ENCODE measurements around the gene ETFA.

Gene ETFA

DNA sequence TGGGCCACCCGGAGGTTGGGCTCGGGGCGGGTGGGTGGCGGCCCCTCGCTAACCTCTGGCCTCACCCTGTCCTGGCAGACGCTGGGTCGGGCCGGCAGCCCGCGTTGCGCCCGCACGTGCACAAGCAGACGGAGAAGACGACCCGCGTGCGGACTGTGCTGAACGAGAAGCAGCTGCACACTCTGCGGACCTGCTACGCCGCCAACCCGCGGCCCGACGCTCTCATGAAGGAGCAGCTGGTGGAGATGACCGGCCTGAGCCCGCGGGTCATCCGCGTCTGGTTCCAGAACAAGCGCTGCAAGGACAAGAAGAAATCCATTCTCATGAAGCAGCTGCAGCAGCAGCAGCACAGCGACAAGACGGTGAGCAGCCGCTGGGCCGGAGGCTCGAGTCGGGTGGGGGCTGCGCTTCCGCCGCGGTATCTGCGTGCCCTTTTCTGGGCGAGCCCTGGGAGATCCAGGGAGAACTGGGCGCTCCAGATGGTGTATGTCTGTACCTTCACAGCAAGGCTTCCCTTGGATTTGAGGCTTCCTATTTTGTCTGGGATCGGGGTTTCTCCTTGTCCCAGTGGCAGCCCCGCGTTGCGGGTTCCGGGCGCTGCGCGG lies 29.0 kb upstream of the ETFA start:
- DNase-seq = no peak

DNA sequence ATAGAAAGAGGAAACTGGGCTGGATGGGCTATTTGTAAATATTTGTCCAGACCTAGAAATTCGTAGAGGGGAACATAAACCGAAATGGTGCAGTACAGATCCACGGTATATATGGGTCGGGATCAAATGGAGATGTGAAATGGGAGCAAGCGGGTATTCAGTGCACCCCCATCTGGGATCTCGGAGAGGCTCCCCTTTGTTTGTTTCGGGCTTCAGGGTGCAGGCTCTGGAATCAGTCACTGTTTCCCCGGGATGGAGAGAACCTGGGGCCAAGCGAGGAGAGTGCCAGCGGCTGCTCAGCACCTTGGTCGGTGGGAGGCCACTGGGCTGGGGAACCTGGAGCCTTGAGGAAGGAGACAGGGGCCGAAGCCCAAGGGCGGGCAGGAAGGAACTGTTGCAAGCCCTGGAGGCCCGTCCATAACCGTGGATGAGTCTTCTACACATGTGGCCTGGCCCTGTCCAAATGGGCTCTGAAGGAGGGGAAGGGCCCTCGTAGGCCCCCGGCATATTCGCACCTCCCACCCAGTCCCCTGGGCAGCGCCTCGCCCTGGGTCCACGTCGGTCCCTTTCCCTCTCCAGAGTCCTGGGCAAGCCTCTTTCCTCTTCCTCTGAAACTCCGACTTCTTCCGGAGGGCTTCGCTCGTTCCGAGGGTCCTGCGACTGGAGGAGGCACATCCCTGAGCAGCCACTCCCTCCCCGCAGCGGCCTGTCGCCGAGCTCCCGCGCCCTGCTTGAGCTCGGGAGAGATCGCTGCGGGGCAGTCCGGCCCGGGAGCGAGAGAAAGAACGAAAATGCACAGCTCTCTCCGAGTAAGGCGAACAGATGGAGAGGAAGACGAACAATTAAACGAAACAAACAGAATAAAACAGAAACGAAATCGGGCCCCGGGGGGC lies 28.3 kb upstream of the ETFA start:
- no peak for DNase-seq

DNA sequence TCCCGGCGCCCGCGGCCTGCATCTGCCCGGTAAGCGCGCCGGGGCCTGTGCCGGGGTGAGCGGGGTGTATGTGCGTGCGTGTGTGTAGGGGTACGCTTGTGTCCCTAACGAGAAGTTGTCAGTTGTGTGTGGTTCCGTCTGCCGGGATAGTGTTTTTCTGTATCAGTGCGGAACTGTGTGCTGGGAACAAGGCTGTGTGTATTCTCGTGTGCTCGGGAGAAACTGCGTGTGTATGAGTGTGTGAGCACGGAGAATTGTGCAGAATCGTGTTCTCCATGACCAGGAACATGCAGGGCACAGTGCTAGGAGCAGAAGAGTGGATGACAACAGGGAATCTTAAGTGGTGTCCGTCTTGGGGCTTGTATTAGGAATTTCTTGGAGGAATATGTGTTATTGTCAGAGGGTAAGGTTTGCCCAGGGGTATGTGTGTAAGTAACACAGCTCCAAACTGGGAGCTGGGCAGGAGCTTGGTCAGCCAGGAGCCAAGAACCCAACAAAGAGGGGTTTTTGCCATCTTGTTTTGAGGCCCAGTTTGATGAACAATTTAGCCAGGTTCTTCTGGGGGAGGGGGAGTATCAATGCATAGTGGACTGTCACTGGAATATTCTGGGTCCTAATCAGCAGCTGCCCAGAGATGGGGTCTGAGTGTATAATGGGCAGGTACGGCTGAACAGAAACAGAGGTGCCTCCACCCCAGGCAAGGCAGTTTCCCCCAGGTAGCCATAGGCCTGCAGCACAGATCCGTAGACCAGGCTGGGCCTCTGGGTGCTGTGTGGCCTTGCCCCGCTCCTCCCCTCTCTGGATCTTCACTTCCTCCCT lies 27.4 kb upstream of the ETFA start:
- DNase-seq = no peak

DNA sequence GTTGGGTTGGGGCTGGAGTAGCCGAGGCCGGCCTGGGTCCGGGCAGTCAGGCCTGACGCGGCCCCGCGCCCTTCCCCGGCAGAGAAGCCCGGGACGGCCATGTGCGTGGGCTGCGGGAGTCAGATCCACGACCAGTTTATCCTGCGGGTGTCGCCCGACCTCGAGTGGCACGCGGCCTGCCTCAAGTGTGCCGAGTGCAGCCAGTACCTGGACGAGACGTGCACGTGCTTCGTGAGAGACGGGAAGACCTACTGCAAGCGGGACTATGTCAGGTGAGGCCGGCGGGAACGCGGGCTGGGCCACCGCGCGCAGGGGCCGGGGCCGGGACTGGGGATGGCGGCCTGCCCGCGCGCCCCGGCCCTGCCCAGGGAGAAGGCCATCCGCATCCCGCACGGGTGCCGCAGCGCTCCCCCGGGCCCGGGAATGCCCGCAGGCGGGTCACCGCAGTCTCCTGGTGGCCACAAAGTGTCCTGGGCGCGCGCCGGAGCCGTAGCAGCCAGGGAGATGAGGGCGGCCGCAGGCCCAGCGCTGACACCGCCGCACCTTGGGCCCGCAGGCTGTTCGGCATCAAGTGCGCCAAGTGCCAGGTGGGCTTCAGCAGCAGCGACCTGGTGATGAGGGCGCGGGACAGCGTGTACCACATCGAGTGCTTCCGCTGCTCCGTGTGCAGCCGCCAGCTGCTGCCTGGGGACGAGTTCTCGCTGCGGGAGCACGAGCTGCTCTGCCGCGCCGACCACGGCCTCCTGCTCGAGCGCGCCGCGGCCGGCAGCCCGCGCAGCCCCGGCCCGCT lies 26.6 kb upstream of the ETFA start:
- DNase-seq = no peak

DNA sequence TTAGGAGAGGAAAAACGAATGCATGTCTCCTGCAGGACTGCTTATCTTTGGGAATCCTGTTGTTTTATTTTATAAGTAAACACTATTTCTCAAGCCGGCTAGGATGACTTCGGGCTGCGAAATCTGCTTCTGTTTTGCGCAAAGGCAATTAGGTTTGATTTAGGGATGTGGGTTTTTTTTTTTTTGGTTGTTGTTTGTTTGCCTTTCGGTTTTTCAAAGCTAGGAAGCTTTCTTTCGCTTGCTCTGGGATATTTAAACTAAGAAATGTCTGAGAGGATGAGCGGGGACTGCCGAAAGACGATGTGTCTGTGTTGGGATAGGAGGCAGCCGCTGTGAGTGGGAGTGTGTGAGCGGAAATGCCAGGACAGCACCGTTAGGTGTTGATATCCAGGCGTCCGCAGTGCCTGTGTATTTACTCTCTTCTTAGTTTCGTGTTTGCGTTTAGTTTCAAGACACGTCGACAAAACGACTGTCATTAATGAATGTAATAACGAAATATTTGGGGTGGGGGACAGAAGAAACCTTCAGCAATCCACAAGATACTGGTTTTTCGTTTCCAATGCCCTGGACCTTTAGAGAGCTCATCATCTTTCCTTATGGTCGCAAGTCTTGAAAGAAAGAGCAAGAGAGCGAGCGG lies 25.9 kb upstream of the ETFA start:
- DNase-seq = no peak

DNA sequence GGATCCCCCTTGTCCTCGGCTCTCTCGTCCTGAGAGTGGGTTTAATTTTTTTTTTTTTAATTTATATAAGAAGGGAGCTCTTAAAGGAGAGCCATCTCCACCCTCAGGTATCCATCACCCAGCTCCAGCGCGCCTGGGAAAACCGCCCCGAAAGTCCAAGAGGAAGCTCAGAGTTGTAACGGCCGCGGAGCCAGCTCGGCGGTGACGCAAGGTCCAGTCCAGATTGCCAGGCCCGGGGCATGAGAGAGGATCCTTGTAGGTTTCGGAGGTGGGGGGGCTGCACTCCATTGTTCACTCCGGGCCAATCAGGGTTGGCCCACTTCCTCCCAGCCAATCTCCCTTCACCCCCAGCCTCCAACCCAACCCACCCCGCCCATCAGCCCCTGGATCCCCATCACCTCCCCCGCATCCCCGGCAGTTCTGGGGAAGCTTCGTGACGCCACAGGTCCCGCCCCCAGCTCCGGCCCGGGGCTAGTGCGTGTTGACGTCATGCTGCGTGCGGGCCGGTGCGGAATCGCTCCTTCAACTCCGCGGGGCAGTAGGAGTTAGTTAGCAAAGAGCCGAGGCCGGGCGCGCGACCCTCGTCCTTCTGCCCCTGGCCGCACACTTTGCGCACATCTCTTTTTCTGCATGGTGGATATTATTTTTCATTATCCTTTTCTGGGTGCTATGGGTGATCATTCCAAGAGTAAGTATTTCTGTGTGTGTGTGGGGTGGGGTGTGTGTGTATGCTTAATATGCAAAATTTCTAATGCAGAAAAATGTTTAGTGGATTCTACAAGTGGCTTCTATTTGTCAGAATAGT lies 25.2 kb upstream of the ETFA start, which contains the start of gene ISL2:
TSS of gene ISL2 (plus strand) at position 520 of the 805 bp plus-strand sequence. CDS start at position 631, 111 bp downstream.
- no peak for DNase-seq

DNA sequence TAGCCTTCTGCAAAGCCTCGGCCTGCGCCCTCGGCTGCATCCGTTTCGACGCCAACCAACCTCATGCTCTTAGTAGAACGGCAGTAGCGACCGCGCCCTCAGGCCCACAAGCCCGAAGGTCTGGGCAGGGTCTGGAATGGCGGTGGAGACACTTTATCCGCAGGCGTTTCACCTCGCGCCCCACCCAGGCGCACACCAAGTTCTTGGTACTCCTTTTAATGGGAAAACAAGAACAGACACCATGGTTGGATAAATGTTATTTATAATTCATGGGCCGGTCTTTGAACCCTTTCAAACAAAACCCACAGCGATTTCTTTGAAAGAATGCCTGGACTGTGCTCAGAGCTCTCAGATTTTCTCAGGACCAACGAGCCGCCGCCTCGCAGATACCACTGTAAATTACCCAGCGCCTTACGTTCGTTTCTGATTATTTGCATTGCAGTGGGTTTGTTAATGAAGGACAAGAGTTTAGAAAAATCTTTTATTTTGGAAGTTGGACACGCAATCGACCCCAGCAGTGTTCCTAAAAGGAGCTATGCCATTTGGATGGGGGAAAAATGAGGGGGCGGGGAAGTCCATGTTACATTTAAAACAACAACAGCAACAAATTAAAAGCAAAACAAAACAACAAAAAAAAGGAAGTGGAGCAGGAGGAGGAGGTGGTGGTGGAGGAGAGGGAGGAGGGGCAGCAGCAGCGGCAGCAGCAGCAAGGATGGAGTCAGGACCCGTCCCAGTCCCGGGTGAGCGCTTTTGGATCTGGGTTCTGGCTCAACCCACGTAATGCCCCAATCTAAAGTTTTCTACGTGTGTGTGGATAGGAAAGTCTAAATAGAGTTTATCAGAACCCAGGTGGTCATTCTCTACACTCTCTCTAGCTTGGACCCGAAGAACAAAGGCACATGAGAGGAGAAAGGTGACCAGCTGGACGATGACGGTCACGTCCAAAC lies 24.3 kb upstream of the ETFA start:
- DNase-seq = no peak

DNA sequence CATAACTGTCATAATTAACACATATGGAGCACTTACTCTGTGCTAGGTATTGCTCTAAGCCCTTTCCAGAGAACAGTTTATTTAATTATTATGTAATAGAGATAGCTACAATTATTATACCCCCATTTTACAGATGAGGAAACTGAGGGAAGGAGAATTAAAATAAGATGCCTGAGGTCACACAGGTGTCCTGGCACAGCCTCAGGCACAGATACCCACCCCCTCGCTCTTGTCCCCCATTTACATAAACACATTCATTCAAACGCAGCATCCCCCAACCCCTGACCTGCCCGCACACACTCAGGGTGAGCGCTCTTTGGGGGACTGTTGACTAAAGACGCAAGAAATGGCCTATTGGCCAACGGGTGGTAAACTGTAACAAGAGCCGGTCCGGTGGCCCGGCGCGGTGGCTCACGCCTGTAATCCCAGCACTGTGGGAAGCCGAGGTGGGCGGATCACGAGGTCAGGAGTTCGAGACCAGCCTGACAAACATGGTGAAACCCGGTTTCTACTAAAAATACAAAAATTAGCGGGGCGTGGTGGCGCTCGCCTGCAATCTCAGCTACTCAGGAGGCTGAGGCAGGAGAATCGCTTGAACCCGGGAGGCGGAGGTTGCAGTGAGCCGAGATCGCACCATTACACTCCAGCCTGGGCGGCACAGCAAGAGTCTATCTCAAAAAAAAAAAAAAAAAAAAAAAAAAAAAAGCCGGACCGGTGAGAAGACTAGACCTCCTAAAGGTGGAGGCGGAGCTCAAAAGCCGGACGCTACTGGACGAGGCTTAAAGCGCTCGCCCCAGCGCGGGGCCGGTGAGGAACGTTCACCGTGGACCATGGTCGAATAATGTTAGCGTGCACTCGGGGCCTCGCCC lies 23.4 kb upstream of the ETFA start:
- DNase-seq = no peak

DNA sequence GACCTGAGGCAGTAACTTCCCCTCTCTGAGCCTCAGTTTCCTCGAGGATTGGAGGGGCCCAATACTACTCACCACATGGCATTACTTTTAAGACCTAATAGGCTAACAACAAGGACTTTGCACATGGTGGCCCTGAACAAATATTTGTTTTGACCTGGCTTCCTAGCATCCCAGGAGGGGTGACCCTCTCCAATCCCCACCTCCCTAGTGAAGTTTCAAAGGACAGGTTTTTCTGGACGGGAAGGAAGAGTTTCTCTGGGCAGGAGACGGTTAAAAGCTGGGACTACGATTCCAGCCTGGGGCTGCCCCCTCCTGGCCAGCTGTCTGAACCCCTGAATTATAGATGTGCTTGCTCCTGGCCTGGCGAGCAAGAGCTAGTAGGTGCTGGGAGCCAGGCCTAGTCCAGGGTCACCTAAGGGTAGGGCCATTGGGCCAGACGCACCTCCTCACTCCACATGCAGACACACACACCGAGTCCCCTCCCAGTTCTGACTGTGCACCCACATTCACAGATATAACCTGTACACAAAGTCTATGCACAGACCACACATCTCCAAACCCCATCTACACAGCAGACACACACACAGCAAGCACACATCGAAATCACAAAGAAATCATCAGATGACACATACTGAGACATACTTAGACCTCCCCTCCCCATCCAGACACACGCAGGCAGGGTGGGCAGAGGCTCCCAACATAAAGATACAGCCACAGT lies 22.6 kb upstream of the ETFA start:
- no peak for DNase-seq

DNA sequence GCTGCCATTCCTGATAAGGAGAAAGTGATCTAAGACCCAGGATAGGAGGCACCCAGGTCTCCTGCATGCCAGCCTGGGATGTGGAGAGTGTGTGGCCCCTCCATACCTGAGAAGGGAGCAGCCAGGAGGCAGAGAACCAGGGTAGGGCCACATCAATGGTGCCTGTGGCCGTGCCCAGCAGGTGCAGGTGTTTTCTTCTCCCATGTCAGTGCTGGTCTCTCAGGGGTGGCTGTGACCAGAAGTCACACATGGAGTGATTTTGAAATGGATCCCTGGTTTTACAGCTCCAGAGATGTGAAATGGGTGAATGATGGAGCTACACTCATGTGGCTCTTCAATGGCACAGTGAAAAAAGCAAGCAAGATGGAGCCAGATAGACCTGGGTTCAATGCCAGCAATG lies 22.0 kb upstream of the ETFA start:
- DNase-seq = no peak

DNA sequence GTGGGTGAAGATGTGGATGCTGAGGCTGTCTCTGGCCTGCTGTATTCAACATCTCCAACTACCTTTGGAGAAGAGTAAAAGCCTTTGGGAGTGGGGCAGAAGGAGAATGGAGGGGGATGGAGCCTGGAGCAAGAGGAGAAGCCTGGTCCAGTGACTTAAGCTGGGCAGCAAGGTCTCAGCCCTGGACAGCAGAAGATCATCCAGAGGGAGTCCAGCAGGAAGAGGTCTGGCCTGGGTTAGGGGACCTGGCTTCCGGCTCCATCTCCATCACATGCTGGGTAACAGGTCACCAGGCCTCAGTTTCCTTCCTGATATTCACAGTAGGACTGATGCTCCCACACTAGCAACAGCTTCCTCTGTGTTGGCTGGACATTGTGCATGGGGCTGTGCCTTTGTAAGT lies 21.5 kb upstream of the ETFA start:
- no peak for DNase-seq

DNA sequence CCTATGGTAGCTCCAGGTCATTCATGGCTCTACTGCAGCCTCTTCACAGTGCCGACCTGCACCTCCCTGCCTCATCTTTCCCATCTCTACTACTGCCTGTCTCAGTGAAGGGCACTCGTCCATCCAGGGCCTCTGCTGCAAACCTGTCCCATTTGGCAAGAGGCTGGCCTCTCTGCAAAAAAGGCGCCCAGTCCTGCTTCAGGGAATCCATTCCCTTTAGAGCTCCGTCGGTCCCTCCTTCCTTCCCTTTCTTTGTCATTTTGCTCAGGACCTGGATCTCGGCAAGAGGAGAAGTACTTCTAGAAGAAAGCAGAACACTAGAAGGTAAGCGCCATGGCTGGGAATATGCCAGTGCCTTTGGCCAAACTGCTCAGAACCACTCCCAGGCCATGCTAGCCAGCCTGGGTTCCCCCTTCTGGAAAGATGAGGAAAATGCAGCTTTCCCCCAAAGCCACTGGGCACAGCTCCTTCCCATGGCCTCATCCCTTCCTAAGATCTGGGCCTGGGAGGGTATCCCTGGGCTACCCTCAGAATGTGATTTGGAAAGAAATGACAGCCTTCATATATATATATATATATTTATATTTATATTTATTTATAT lies 18.9 kb upstream of the ETFA start:
- no peak for DNase-seq

DNA sequence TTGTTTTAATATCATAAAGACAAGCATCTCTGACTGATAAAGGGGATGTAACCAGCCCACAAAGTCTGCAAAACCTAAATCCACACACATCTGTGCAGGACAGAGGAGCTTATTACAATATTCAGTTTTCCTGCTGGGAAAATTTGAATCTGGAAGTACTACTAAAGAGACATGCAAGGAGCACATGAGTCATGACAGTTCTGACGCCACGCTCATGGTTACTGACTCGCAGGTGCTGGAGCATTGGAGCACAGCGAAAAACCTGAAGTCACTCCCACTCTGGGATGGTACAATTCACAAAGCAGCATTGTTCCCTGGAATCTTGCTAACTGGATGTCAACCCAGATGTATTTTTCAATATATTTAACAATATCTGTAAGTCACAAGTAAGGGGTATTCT lies 17.7 kb upstream of the ETFA start:
- no peak for DNase-seq

DNA sequence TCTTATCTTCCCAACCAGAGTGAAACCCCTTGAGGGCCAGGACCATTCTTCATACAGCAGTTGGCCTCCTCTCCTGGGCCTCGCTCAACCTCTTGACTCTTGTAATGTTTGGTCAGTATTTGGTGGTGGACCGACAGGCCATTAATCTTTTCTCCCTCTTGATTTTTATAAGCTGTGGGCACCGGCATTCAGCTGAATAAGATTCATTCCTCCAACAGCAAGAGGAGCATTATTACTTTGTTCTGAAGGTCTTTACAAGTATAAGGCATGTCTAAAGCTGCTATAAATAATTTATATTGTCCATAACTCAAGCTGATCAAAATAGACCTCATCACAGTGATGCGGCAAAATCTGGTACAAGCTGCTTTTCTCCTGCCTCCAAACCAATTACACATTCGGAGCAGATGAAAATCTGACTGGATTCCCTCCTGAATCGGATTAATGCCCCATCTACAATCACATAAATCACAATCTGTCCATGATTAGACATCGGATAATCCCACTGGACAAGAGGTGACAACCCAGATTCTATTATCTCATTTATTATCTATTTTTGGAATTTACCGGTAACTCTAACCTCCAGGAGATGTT lies 16.9 kb upstream of the ETFA start:
- DNase-seq = no peak

DNA sequence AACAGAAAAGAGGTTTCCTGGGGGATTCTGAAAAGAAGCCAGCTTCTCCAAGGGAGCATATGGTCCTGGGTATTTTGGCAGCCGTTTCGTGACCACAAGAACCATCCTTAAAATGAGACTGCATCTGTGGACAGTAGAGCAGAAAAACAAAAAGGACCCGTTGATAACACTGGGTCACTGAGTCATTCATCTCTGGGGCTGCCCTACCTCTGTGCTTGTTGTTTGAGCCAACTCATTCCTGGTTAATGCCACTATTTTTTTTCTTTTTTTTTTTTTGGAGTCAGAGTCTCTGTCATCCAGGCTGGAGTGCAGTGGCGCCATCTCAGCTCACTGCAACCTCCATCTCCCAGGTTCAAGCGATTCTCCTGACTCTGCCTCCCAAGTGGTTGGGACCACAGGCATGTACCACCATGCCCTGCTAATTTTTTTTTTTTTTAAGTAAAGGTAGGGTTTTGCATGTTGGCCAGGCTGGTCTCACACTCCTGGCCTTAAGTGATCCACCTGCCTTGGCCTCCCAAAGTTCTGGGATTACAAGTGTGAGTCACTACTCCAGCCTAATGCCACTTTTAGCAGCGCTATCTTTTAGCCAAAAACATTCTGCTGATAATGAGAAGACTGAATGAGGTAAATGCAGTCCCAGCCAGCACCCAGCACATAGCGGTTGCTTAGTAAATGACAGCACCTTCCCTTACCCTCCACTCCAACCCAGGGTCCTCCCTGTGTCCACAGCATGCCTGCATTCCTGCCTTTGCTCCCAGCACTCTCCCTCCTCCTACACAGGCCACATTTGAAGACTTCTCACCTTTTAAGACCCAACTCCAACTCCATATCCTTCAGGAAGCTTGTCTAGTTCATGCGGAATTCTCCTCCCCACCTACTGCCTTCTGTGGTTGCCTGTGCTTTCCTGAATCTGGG lies 16.2 kb upstream of the ETFA start:
- no peak for DNase-seq

DNA sequence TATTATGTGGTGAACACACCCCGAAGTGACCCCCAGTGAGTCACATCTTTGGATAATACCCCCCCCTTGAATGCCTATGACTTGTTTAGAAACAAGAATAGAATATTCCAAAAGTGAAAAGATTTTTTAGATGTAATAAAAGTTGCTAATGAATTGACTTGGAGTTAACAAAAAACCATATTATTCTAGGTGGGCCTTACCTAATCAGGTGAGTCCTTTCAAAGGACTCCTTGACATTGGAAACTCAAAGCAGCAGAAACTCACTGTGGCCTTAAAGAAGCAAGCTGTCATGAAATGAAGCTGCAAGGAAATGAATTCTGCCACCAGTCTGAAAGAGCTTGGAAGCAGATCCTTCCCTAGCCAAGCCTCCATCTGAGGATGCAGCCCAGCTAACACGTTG lies 14.4 kb upstream of the ETFA start:
- no peak for DNase-seq

DNA sequence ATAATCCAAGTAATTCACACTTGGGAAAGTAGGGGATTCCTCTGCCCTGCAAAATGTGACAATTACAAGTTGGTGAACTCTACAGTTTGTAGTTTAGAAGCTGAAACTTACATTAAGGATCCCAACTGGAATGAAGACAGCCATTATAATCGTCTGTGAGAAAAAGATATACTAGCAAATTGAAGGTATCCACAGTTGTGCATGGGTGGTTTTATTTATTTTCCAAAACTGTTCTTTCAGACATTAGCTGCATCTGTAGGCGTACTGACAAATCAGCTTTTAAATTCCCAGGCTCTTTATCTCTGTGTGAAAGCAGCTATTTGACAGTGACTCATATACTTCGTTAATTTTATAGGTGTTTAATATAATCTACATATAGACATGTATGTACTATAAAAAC lies 12.8 kb upstream of the ETFA start:
- no peak for DNase-seq
